ENCODE results near the gene REC114. TPM values are rescaled to one million over a fixed set of nuclear protein-coding genes. Genes with fewer than 3 reads are reported as not detected.
"Not testable (repeated sequence)": the region's sequence is repeated elsewhere in the genome, so short reads cannot be mapped to it uniquely, and the experiment has no call there.

The REC114 gene
- total RNA-seq, 1 experiment from 2014 or later, result not detected

DNA sequence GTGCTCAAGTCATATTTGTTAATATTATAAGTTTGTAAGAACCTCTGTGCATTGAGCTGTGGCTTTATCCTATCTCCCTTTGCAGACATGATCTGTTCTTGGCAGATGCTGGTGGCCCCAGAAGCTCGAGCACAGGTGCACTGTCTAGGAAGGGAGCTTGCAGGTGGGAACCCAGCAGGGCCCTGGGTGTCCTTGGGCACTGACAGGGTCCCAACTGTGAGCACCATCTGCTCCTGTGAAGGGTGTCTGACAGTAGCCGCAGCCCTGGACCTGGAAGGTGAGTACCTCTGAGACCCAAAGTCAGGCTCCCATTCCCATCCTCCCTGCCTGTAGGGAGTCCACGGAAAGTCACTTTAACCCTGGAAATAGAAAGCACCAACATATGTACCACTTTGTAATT is 2.4 kb upstream of the REC114 start:
- CTCF ChIA-PET, result no interaction called here
- Histone ChIP-seq H3K79me2 (ENCODE audit: insufficient read depth, low read length) (no peaks in the 10 kb centered on the region), H3K9me2 (ENCODE audit: insufficient read depth) (no peaks in the 10 kb centered on the region), H3K4me3 (replicated peaks in 1 of 2; ENCODE audit: low read depth in 1 of 2, low read length in 2 of 2) (no peak overlapping the region), H3K36me3 (ENCODE audit: control insufficient read depth in 1 of 2, insufficient read depth in 2 of 2, low read length in 2 of 2) (no peaks in the 10 kb centered on the region), H3K27ac (ENCODE audit: low read depth, low read length) (no peak overlapping the region), H3K9me3 (ENCODE audit: control insufficient read depth in 1 of 2, insufficient read depth in 1 of 2, low read depth in 1 of 2, low read length in 2 of 2) (no peaks in the 10 kb centered on the region), H3K9ac (ENCODE audit: low read length) (no peak overlapping the region), H3K4me2 (ENCODE audit: low read length) (no peak overlapping the region), H4K20me1 (ENCODE audit: insufficient read depth) (no peaks in the 10 kb centered on the region), H2AFZ (ENCODE audit: low read depth, low read length, poor library complexity, severe bottlenecking) (no peak overlapping the region), H3K27me3 (ENCODE audit: insufficient read depth, low read length) (peaks cover 25% of the 10 kb centered on the region; the same call in 1 of the 2 replicates), H3K4me1 (ENCODE audit: control insufficient read depth in 1 of 2, insufficient read depth in 2 of 2, low read length in 2 of 2) (no peaks in the 10 kb centered on the region)
- intact Hi-C loops (cut with micrococcal nuclease), result no loop called here
- BruUV-seq (replicated peaks), result no TSS peak
- RAD21 ChIA-PET (ENCODE audit: low non-redundant PET in 1 of 2, low total read pairs in 2 of 2, uncharacterized antibody in 2 of 2, unreplicated experiment in 2 of 2), result no interaction called here
- TF ChIP-seq RAD21 (IDR thresholded peaks at IDR 0.05; ENCODE audit: low read depth) (no peak), EZH2phosphoT487 (IDR thresholded peaks at IDR 0.05; ENCODE audit: borderline replicate concordance) (no peak), POLR2AphosphoS5 (IDR thresholded peaks at IDR 0.05; ENCODE audit: low read depth, low read length) (no peak), SP1 (IDR thresholded peaks at IDR 0.05; ENCODE audit: low read depth) (no peak), TCF7L2 (IDR thresholded peaks at IDR 0.05; ENCODE audit: borderline replicate concordance, extremely low read depth, insufficient read depth, insufficient read length) (no peak)
- ATAC-seq, result no peak
- POLR2A ChIA-PET, result no interaction called here
- DNase-seq (ENCODE audit: low read depth, low spot score), result no peak

DNA sequence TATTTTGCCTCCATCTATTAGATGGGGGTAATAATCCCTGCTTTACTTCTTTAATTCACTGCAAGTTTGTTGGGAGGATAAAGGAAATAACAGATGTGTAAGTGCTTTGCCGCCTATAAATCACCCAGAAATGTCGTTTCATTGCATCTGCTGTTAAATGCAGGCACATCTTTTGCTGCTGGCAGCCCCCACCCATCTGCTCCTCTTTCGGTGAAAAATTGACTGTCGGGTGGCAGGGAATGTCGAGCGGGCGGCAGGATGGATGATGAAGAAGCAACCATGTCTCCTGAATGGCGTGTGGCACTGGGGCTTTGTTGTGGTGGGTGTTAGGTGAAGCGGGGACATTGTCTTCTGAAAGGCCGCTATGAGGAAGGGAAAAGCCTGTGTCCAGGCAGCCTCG is 543 bp upstream of the REC114 start:
- Histone ChIP-seq H3K9me3 (ENCODE audit: control insufficient read depth in 1 of 2, insufficient read depth in 1 of 2, low read depth in 1 of 2, low read length in 2 of 2) (no peaks in the 10 kb centered on the region), H3K36me3 (ENCODE audit: control insufficient read depth in 1 of 2, insufficient read depth in 2 of 2, low read length in 2 of 2) (no peaks in the 10 kb centered on the region), H4K20me1 (ENCODE audit: insufficient read depth) (no peaks in the 10 kb centered on the region), H2AFZ (ENCODE audit: low read depth, low read length, poor library complexity, severe bottlenecking) (no peak overlapping the region), H3K27me3 (ENCODE audit: insufficient read depth, low read length) (peaks cover 10% of the 10 kb centered on the region; the same call in 1 of the 2 replicates), H3K79me2 (ENCODE audit: insufficient read depth, low read length) (no peaks in the 10 kb centered on the region), H3K4me1 (ENCODE audit: control insufficient read depth in 1 of 2, insufficient read depth in 2 of 2, low read length in 2 of 2) (no peaks in the 10 kb centered on the region), H3K4me2 (ENCODE audit: low read length) (no peak overlapping the region), H3K9me2 (ENCODE audit: insufficient read depth) (no peaks in the 10 kb centered on the region), H3K4me3 (replicated peaks in 1 of 2; ENCODE audit: low read depth in 1 of 2, low read length in 2 of 2) (no peak overlapping the region), H3K27ac (ENCODE audit: low read depth, low read length) (no peak overlapping the region), H3K9ac (ENCODE audit: low read length) (no peak overlapping the region)
- TF ChIP-seq CBX3 (IDR thresholded peaks at IDR 0.05; ENCODE audit: low read depth), result no peak
- ChIA-PET CTCF (no interaction called here), POLR2A (no interaction called here), RAD21 (ENCODE audit: low non-redundant PET in 1 of 2, low total read pairs in 2 of 2, uncharacterized antibody in 2 of 2, unreplicated experiment in 2 of 2) (no interaction called here)
- ATAC-seq (no peak), DNase-seq (ENCODE audit: low read depth, low spot score) (no peak)
- BruUV-seq (replicated peaks), result no TSS peak
- intact Hi-C loops (cut with micrococcal nuclease), result no loop called here

DNA sequence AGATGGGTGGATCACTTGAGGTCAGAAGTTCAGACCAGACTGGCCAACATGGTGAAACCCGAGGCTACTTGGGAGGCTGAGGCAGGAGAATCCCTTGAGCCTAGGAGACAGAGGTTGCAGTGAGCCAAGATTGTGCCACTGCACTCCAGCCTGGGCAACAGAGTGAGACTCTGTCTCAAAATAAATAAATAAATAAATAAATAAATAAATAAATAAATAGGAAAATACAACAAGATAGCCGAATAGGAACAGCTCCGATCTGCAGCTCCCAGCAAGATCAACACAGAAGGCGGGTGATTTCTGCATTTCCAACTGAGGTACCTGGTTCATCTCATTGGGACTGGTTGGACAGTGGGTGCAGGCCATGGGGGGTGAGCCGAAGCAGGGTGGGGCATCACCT is 4.5 kb downstream of the REC114 start:
- H3K9ac ChIP-seq (ENCODE audit: low read length); DNase-seq (ENCODE audit: low read depth, low spot score); H2AFZ ChIP-seq (ENCODE audit: low read depth, low read length, poor library complexity, severe bottlenecking); intact Hi-C loops (cut with micrococcal nuclease); RAD21 ChIA-PET (ENCODE audit: low non-redundant PET in 1 of 2, low total read pairs in 2 of 2, uncharacterized antibody in 2 of 2, unreplicated experiment in 2 of 2); H3K4me1 ChIP-seq (ENCODE audit: control insufficient read depth in 1 of 2, insufficient read depth in 2 of 2, low read length in 2 of 2); H4K20me1 ChIP-seq (ENCODE audit: insufficient read depth); POLR2A ChIA-PET; CTCF ChIA-PET; BruUV-seq (replicated peaks); H3K27me3 ChIP-seq (ENCODE audit: insufficient read depth, low read length); ATAC-seq; H3K36me3 ChIP-seq (ENCODE audit: control insufficient read depth in 1 of 2, insufficient read depth in 2 of 2, low read length in 2 of 2); H3K4me3 ChIP-seq (replicated peaks in 1 of 2; ENCODE audit: low read depth in 1 of 2, low read length in 2 of 2); H3K79me2 ChIP-seq (ENCODE audit: insufficient read depth, low read length); H3K9me3 ChIP-seq (ENCODE audit: control insufficient read depth in 1 of 2, insufficient read depth in 1 of 2, low read depth in 1 of 2, low read length in 2 of 2); H3K4me2 ChIP-seq (ENCODE audit: low read length); H3K27ac ChIP-seq (ENCODE audit: low read depth, low read length); H3K9me2 ChIP-seq (ENCODE audit: insufficient read depth): not testable (repeated sequence)

DNA sequence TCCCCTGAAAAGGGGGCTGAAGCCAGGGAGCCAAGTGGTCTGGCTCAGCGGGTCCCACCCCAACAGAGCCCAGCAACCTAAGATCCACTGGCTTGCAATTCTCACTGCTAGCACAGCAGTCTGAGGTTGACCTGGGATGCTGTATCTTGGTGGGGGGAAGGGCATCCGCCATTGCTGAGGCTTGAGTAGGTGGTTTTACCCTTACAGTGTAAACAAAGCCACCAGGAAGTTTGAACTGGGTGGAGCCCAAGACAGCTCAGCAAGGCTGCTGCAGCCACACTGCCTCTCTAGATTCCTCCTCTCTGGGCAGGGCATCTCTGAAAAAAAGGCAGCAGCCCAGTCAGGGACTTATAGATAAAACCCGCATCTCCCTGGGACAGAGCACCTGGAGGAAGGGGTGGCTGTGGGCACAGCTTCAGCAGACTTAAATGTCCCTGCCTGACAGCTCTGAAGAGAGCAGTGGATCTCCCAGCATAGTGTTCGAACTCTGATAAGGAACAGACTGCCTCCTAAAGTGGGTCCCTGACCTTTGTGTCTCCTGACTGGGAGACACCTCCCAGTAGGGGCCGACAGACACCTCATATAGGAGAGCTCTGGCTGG is 5.3 kb downstream of the REC114 start:
- H3K27me3 ChIP-seq (ENCODE audit: insufficient read depth, low read length); intact Hi-C loops (cut with micrococcal nuclease); H3K4me1 ChIP-seq (ENCODE audit: control insufficient read depth in 1 of 2, insufficient read depth in 2 of 2, low read length in 2 of 2); H3K36me3 ChIP-seq (ENCODE audit: control insufficient read depth in 1 of 2, insufficient read depth in 2 of 2, low read length in 2 of 2); H3K9me2 ChIP-seq (ENCODE audit: insufficient read depth); BruUV-seq (replicated peaks); CTCF ChIA-PET; H2AFZ ChIP-seq (ENCODE audit: low read depth, low read length, poor library complexity, severe bottlenecking); H4K20me1 ChIP-seq (ENCODE audit: insufficient read depth); H3K27ac ChIP-seq (ENCODE audit: low read depth, low read length); ATAC-seq; H3K9me3 ChIP-seq (ENCODE audit: control insufficient read depth in 1 of 2, insufficient read depth in 1 of 2, low read depth in 1 of 2, low read length in 2 of 2); RAD21 ChIA-PET (ENCODE audit: low non-redundant PET in 1 of 2, low total read pairs in 2 of 2, uncharacterized antibody in 2 of 2, unreplicated experiment in 2 of 2); H3K79me2 ChIP-seq (ENCODE audit: insufficient read depth, low read length); POLR2A ChIA-PET; H3K4me3 ChIP-seq (replicated peaks in 1 of 2; ENCODE audit: low read depth in 1 of 2, low read length in 2 of 2); H3K9ac ChIP-seq (ENCODE audit: low read length); DNase-seq (ENCODE audit: low read depth, low spot score): not testable (repeated sequence)
- H3K4me2 ChIP-seq (ENCODE audit: low read length), result 0 out of 2 replicates have a peak overlapping the region, but pooled peaks have one; percentile 9
